Medulla oblongata (tissue), 1 donor: ENCODE measurements around the gene TSPYL6.

Experiments used
- DNase-seq: peaks from one replicate; pipeline ENCODE4 v3.0.0-alpha.2; 2015; ENCODE audit errors: extremely low spot score

Gene TSPYL6

GRCh38 chr2:54258166-54258565 is 2.1 kb upstream of the TSPYL6 start:
- DNase-seq = no peak

- no peak for DNase-seq
Measured at GRCh38 chr2:54255230-54256090, 569 bp downstream of the TSPYL6 start.

- no peak for DNase-seq
Measured at GRCh38 chr2:54254180-54254579, 1.8 kb downstream of the TSPYL6 start.

- no peak for DNase-seq
Measured at GRCh38 chr2:54249629-54250028, 6.4 kb downstream of the TSPYL6 start.

- DNase-seq = no peak
Measured at GRCh38 chr2:54247115-54247514, 8.9 kb downstream of the TSPYL6 start.

- DNase-seq = no peak
Measured at GRCh38 chr2:54240515-54241469, 15.2 kb downstream of the TSPYL6 start.

- no peak for DNase-seq
Measured at GRCh38 chr2:54239427-54239826, 16.6 kb downstream of the TSPYL6 start.

GRCh38 chr2:54237428-54237827 is 18.6 kb downstream of the TSPYL6 start:
- DNase-seq = no peak

GRCh38 chr2:54233832-54234649 is 22.0 kb downstream of the TSPYL6 start:
- DNase-seq = no peak

GRCh38 chr2:54228945-54229344 is 27.1 kb downstream of the TSPYL6 start:
- DNase-seq = peak; percentile 28

GRCh38 chr2:54227798-54228197 is 28.2 kb downstream of the TSPYL6 start:
- no peak for DNase-seq

- peak; percentile 81 for DNase-seq
Measured at GRCh38 chr2:54226260-54226659, 29.8 kb downstream of the TSPYL6 start.

- no peak for DNase-seq
Measured at GRCh38 chr2:54224997-54225396, 31.0 kb downstream of the TSPYL6 start.

- DNase-seq = no peak
Measured at GRCh38 chr2:54213082-54213481, 42.9 kb downstream of the TSPYL6 start.

- DNase-seq = no peak
Measured at GRCh38 chr2:54212456-54212855, 43.6 kb downstream of the TSPYL6 start.

GRCh38 chr2:54209379-54209778 is 46.6 kb downstream of the TSPYL6 start:
- no peak for DNase-seq

GRCh38 chr2:54208364-54209240 is 47.4 kb downstream of the TSPYL6 start:
- no peak for DNase-seq

GRCh38 chr2:54207666-54208195 is 48.3 kb downstream of the TSPYL6 start:
- DNase-seq = no peak

- DNase-seq = peak; percentile 69
Measured at GRCh38 chr2:54206596-54206995, 49.4 kb downstream of the TSPYL6 start.

GRCh38 chr2:54204476-54204875 is 51.6 kb downstream of the TSPYL6 start:
- no peak for DNase-seq
